HEK293 (cell line): ENCODE measurements around the gene IL1RAPL1.

ENCODE experiments used
- GLIS1 ChIP-seq: fragments of 450-650 bp; formaldehyde crosslinking; IDR thresholded peaks from 2 replicates; pipeline ENCODE4 v1.5.1; 2016; ENCODE audit warnings: missing biosample characterization, missing genetic modification characterization
- HOXA7 ChIP-seq: sonication (generic); formaldehyde crosslinking; IDR thresholded peaks from 2 replicates; pipeline ENCODE4 v1.8.1; 2022; ENCODE audit warnings: missing genetic modification reagents, borderline replicate concordance
- HOXC10 ChIP-seq: sonication (generic); formaldehyde crosslinking; IDR thresholded peaks from 2 replicates; pipeline ENCODE4 v1.8.1; 2023; ENCODE audit warnings: mild to moderate bottlenecking, missing genetic modification reagents
- PRDM1 ChIP-seq: fragments of 450-650 bp; formaldehyde crosslinking; IDR thresholded peaks from 2 replicates; pipeline ENCODE4; 2016; ENCODE audit warnings: missing biosample characterization, missing genetic modification characterization
- ZNF24 ChIP-seq: fragments of 450-650 bp; formaldehyde crosslinking; IDR thresholded peaks from 2 replicates; pipeline ENCODE4 v1.5.1; 2016; ENCODE audit warnings: missing biosample characterization, missing genetic modification characterization
- ZNF555 ChIP-seq: fragments of 450-650 bp; formaldehyde crosslinking; conservative IDR thresholded peaks from 2 replicates; pipeline ENCODE4 v1.5.1; 2017; ENCODE audit warnings: missing biosample characterization, mild to moderate bottlenecking, missing genetic modification characterization, inconsistent platforms
- ZNF558 ChIP-seq: fragments of 450-650 bp; formaldehyde crosslinking; IDR thresholded peaks from 2 replicates; pipeline ENCODE4 v1.5.1; 2016; ENCODE audit warnings: missing biosample characterization, missing genetic modification characterization
- ZNF660 ChIP-seq: fragments of 450-650 bp; IDR thresholded peaks from 2 replicates; pipeline ENCODE4 v1.5.1; 2018; ENCODE audit warnings: missing biosample characterization, mild to moderate bottlenecking, missing genetic modification characterization
- ZSCAN30 ChIP-seq: fragments of 450-650 bp; IDR thresholded peaks from 2 replicates; pipeline ENCODE4 v1.5.1; 2018; ENCODE audit warnings: missing biosample characterization, mild to moderate bottlenecking, missing genetic modification characterization, moderate library complexity
- TF ChIP-seq, protein P1 (sequence below): fragments of 450-650 bp; formaldehyde crosslinking; IDR thresholded peaks from 2 replicates; pipeline ENCODE4 v1.5.1; 2016; ENCODE audit warnings: missing biosample characterization, missing genetic modification characterization
- TF ChIP-seq, protein P2 (sequence below): fragments of 450-650 bp; formaldehyde crosslinking; IDR thresholded peaks from 2 replicates; pipeline ENCODE4 v1.5.1; 2016; ENCODE audit warnings: missing biosample characterization, missing genetic modification characterization
- TF ChIP-seq, protein P3 (sequence below): fragments of 450-650 bp; IDR thresholded peaks from 2 replicates; pipeline ENCODE4 v1.5.1; 2018; ENCODE audit warnings: missing biosample characterization, mild to moderate bottlenecking, missing genetic modification characterization

DNA sequence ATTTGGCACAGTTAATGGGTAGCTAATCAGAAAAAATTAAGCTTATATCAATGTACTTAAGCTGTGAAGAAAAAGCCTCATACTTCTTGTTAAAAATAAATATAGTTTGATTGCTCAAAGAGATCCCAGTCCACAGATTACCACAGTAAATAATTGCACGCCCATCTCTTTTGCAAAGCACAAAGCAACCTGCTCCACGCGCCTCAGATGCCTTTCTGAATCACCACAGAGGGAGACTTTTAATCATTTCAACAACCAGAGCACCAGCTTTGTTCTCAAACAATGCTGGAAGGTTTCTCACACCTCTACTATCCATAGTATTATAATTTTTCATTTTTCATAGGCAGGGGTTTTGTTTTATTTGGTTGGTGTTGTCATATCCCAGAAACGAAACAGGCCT lies 1289.5 kb downstream of the IL1RAPL1 start:
- TF ChIP-seq ZNF24 (no peak), ZNF660 (tag by site-specific recombination) (no peak), GLIS1 (no peak), ZNF558 (no peak), PRDM1 (tag by site-specific recombination) (no peak), HOXA7 (CRISPR knock-in tag) (no peak), HOXC10 (CRISPR knock-in tag) (no peak), ZSCAN30 (no peak), ZNF555 (tag by site-specific recombination) (no peak)
- TF ChIP-seq, protein P1, sequence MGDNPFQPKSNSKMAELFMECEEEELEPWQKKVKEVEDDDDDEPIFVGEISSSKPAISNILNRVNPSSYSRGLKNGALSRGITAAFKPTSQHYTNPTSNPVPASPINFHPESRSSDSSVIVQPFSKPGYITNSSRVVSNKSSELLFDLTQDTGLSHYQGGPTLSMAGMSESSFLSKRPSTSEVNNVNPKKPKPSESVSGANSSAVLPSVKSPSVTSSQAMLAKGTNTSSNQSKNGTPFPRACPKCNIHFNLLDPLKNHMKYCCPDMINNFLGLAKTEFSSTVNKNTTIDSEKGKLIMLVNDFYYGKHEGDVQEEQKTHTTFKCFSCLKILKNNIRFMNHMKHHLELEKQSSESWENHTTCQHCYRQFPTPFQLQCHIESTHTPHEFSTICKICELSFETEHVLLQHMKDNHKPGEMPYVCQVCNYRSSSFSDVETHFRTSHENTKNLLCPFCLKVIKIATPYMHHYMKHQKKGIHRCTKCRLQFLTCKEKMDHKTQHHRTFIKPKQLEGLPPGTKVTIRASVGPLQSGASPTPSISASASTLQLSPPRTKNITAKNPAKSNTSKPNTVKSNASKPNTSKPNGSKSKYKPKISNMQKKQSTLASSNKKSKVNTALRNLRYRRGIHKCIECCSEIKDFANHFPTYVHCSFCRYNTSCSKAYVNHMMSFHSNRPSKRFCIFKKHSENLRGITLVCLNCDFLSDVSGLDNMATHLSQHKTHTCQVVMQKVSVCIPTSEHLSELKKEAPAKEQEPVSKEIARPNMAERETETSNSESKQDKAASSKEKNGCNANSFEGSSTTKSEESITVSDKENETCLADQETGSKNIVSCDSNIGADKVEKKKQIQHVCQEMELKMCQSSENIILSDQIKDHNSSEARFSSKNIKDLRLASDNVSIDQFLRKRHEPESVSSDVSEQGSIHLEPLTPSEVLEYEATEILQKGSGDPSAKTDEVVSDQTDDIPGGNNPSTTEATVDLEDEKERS (tag by site-specific recombination), result no peak
- TF ChIP-seq, protein P2, sequence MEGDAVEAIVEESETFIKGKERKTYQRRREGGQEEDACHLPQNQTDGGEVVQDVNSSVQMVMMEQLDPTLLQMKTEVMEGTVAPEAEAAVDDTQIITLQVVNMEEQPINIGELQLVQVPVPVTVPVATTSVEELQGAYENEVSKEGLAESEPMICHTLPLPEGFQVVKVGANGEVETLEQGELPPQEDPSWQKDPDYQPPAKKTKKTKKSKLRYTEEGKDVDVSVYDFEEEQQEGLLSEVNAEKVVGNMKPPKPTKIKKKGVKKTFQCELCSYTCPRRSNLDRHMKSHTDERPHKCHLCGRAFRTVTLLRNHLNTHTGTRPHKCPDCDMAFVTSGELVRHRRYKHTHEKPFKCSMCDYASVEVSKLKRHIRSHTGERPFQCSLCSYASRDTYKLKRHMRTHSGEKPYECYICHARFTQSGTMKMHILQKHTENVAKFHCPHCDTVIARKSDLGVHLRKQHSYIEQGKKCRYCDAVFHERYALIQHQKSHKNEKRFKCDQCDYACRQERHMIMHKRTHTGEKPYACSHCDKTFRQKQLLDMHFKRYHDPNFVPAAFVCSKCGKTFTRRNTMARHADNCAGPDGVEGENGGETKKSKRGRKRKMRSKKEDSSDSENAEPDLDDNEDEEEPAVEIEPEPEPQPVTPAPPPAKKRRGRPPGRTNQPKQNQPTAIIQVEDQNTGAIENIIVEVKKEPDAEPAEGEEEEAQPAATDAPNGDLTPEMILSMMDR (tag by site-specific recombination), result no peak
- TF ChIP-seq, protein P3, sequence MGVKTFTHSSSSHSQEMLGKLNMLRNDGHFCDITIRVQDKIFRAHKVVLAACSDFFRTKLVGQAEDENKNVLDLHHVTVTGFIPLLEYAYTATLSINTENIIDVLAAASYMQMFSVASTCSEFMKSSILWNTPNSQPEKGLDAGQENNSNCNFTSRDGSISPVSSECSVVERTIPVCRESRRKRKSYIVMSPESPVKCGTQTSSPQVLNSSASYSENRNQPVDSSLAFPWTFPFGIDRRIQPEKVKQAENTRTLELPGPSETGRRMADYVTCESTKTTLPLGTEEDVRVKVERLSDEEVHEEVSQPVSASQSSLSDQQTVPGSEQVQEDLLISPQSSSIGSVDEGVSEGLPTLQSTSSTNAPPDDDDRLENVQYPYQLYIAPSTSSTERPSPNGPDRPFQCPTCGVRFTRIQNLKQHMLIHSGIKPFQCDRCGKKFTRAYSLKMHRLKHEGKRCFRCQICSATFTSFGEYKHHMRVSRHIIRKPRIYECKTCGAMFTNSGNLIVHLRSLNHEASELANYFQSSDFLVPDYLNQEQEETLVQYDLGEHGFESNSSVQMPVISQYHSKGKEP, result no peak
